ENCODE results near the gene SDK1. TPM values are rescaled to one million over a fixed set of nuclear protein-coding genes. Genes with fewer than 3 reads are reported as not detected.

SDK1 gene
- total RNA-seq, 1 donor from 2014 or later: 7.5 TPM

- no peak for DNase-seq (ENCODE audit: low spot score)
These were observed 867.0 kb downstream of the SDK1 start for GRCh38 chr7:4168041-4168440.

GRCh38 chr7:4168541-4168940 lies 867.5 kb downstream of the SDK1 start:
- DNase-seq (ENCODE audit: low spot score): no peak

- DNase-seq (ENCODE audit: low spot score): no peak
These were observed 868.4 kb downstream of the SDK1 start for GRCh38 chr7:4169455-4169854.

- no peak for DNase-seq (ENCODE audit: low spot score)
These were observed 870.1 kb downstream of the SDK1 start for GRCh38 chr7:4170997-4171786.

GRCh38 chr7:4172883-4173282 lies 871.8 kb downstream of the SDK1 start:
- no peak for DNase-seq (ENCODE audit: low spot score)

- no peak for DNase-seq (ENCODE audit: low spot score)
These were observed 872.6 kb downstream of the SDK1 start for GRCh38 chr7:4173615-4174014.

- DNase-seq (ENCODE audit: low spot score): no peak
These were observed 873.0 kb downstream of the SDK1 start for GRCh38 chr7:4174016-4174415.

GRCh38 chr7:4174451-4174850 lies 873.4 kb downstream of the SDK1 start:
- no peak for DNase-seq (ENCODE audit: low spot score)

- no peak for DNase-seq (ENCODE audit: low spot score)
These were observed 873.8 kb downstream of the SDK1 start for GRCh38 chr7:4174884-4175283.

- DNase-seq (ENCODE audit: low spot score): no peak
These were observed 874.4 kb downstream of the SDK1 start for GRCh38 chr7:4175346-4175973.

- no peak for DNase-seq (ENCODE audit: low spot score)
These were observed 875.9 kb downstream of the SDK1 start for GRCh38 chr7:4177001-4177400.

GRCh38 chr7:4178416-4178815 lies 877.4 kb downstream of the SDK1 start:
- no peak for DNase-seq (ENCODE audit: low spot score)

GRCh38 chr7:4178916-4179687 lies 878.0 kb downstream of the SDK1 start:
- DNase-seq (ENCODE audit: low spot score): no peak

GRCh38 chr7:4179688-4180380 lies 878.8 kb downstream of the SDK1 start:
- no peak for DNase-seq (ENCODE audit: low spot score)

- DNase-seq (ENCODE audit: low spot score): no peak
These were observed 880.4 kb downstream of the SDK1 start for GRCh38 chr7:4181446-4181845.

- no peak for DNase-seq (ENCODE audit: low spot score)
These were observed 881.7 kb downstream of the SDK1 start for GRCh38 chr7:4182605-4183300.

GRCh38 chr7:4184653-4185052 lies 883.6 kb downstream of the SDK1 start:
- no peak for DNase-seq (ENCODE audit: low spot score)

- DNase-seq (ENCODE audit: low spot score): no peak
These were observed 884.1 kb downstream of the SDK1 start for GRCh38 chr7:4185136-4185535.

GRCh38 chr7:4185721-4186512 lies 884.9 kb downstream of the SDK1 start:
- DNase-seq (ENCODE audit: low spot score): no peak

- DNase-seq (ENCODE audit: low spot score): no peak
These were observed 885.4 kb downstream of the SDK1 start for GRCh38 chr7:4186513-4186780.

Data from mesenteric fat pad (tissue), 1 donor.